GM12878 (cell line): Measurements from ENCODE around the gene ACACA. TPM values are rescaled to one million over a fixed set of nuclear protein-coding genes. Genes with fewer than 3 reads are reported as not detected.

Experiments used
- ATAC-seq: fragments of 200-7000 bp; cut with Tn5 transposase; 3 replicates; pipeline ENCODE4 v1.9.1; 2020; ENCODE audit warnings: mild to moderate bottlenecking, moderate library complexity
- BruUV-seq: library from RNA; stranded (reverse); fragments of 400-500 nt; replicated peaks from 2 replicates; lab custom pipeline; 2021; lab: Mats Ljungman, UMichigan
- CTCF ChIA-PET: fragments of 300-600 bp; sonication (Branson Sonifier 250); formaldehyde crosslinking; extraction: SDS; loops from one replicate; lab custom pipeline; 2021; ENCODE audit warnings: inconsistent platforms; lab: Yijun Ruan, JAX
- POLR2A ChIA-PET: fragments of 350-600 bp; formaldehyde crosslinking; extraction: SDS; loops from one replicate; lab custom pipeline; 2021; ENCODE audit warnings: inconsistent platforms; lab: Charles Lee
- RAD21 ChIA-PET: fragments of 300-600 bp; sonication (Branson Sonifier 250); formaldehyde crosslinking; loops from one replicate; lab custom pipeline; 2023; ENCODE audit warnings: antibody characterized with exemption; ENCODE audit not compliant: unreplicated experiment; lab: Charles Lee
- SMC1A ChIA-PET: fragments of 300-600 bp; sonication (Branson Sonifier 250); formaldehyde crosslinking; loops from one replicate; lab custom pipeline; 2023; ENCODE audit not compliant: unreplicated experiment, uncharacterized antibody; lab: Charles Lee
- DNase-seq: peaks from one replicate; pipeline ENCODE4 v3.0.0-alpha.2; 2011; ENCODE audit warnings: low read depth, low spot score
- FAIRE-seq: peaks from 3 replicates; lab custom pipeline; 2011; peaks lifted over from hg19 to GRCh38; lab: Jason Lieb, UNC
- H2AFZ ChIP-seq: 2 replicates; pipeline ENCODE4 v1.6.0; 2011; ENCODE audit warnings: low read depth, low read length, control low read depth; ENCODE audit not compliant: control insufficient read depth
- H3K27ac ChIP-seq: 2 replicates; pipeline ENCODE4 v1.5.1; 2011; ENCODE audit warnings: control low read depth; ENCODE audit not compliant: control insufficient read depth, insufficient read depth
- H3K27me3 ChIP-seq, 2 experiments: replicated peaks in 1 of 2; 2 replicates each; pipeline versions ENCODE4 v1.6.0 to v1.6.1; 2011; ENCODE audit warnings: low read length in 1 of 2; ENCODE audit not compliant: control insufficient read depth in 2 of 2, insufficient read depth in 2 of 2
- H3K36me3 ChIP-seq, 2 experiments: 2 replicates each; pipeline ENCODE4 v1.5.1; 2011; ENCODE audit warnings: low read length in 1 of 2; ENCODE audit not compliant: control insufficient read depth in 2 of 2, insufficient read depth in 2 of 2
- H3K4me1 ChIP-seq: 2 replicates; pipeline ENCODE4 v1.6.1; 2011; ENCODE audit warnings: mild to moderate bottlenecking, low read length, moderate library complexity, mixed read lengths; ENCODE audit not compliant: control insufficient read depth, insufficient read depth
- H3K4me2 ChIP-seq: 2 replicates; pipeline ENCODE4 v1.6.0; 2011; ENCODE audit warnings: control low read depth; ENCODE audit not compliant: control insufficient read depth, insufficient read depth
- H3K4me3 ChIP-seq: fragments of 200-600 bp; sonication (generic); 2 replicates; pipeline ENCODE4 v1.5.1; 2016
- H3K79me2 ChIP-seq: 2 replicates; pipeline ENCODE4 v1.6.0; 2011; ENCODE audit warnings: low read length; ENCODE audit not compliant: control insufficient read depth, insufficient read depth
- H3K9ac ChIP-seq: 2 replicates; pipeline ENCODE4 v1.8.0; 2011; ENCODE audit warnings: low read length, control low read depth, mixed read lengths; ENCODE audit not compliant: control insufficient read depth, insufficient read depth
- H3K9me3 ChIP-seq: replicated peaks from 3 replicates; pipeline ENCODE4 v1.5.1; 2011; ENCODE audit warnings: mild to moderate bottlenecking, low read length; ENCODE audit not compliant: control insufficient read depth, insufficient read depth
- H4K20me1 ChIP-seq: 2 replicates; pipeline ENCODE4 v1.6.0; 2011; ENCODE audit not compliant: control insufficient read depth, insufficient read depth
- BMI1 ChIP-seq: fragments of 450-650 bp; IDR thresholded peaks from 2 replicates; pipeline ENCODE4 v1.6.1; 2016; ENCODE audit warnings: mild to moderate bottlenecking, moderate library complexity, borderline replicate concordance
- CEBPB ChIP-seq, 2 experiments: fragments of 150-350 bp in 1 of 2; IDR thresholded peaks; 2 replicates each; pipeline ENCODE4 v1.6.1; 2012 to 2014; ENCODE audit warnings: low read depth in 2 of 2, low read length in 2 of 2, borderline replicate concordance in 1 of 2, inconsistent platforms in 1 of 2
- HDAC2 ChIP-seq: fragments of 200-600 bp; sonication (generic); IDR thresholded peaks from 2 replicates; pipeline ENCODE4 v1.6.1; 2017
- NFXL1 ChIP-seq: fragments of 450-650 bp; IDR thresholded peaks from 2 replicates; pipeline ENCODE4 v1.6.1; 2017; ENCODE audit warnings: antibody characterized with exemption, mild to moderate bottlenecking, borderline replicate concordance
- POLR2A ChIP-seq: IDR thresholded peaks from 2 replicates; pipeline ENCODE4 v1.6.1; 2011; ENCODE audit warnings: low read depth, mild to moderate bottlenecking, low read length
- POLR2AphosphoS2 ChIP-seq: IDR thresholded peaks from 2 replicates; pipeline ENCODE4 v1.6.1; 2011; ENCODE audit warnings: low read depth, mild to moderate bottlenecking, low read length, improper control_type of control experiment, moderate library complexity
- RELA ChIP-seq: fragments of 450-650 bp; IDR thresholded peaks from 2 replicates; pipeline ENCODE4 v1.8.0; 2014; ENCODE audit warnings: borderline replicate concordance; ENCODE audit not compliant: partially characterized antibody
- SMC3 ChIP-seq: IDR thresholded peaks from 2 replicates; pipeline ENCODE4 v1.6.1; 2011; ENCODE audit warnings: low read length, improper control_type of control experiment, borderline replicate concordance
- USF2 ChIP-seq: IDR thresholded peaks from 2 replicates; pipeline ENCODE4 v1.6.1; 2011; ENCODE audit warnings: low read depth, low read length, improper control_type of control experiment, borderline replicate concordance
- ZSCAN29 ChIP-seq: fragments of 450-650 bp; IDR thresholded peaks from 2 replicates; pipeline ENCODE4 v1.6.1; 2017; ENCODE audit warnings: mild to moderate bottlenecking, moderate library complexity
- WGBS: methylation state at CpG from one replicate; pipeline ENCODE4 v1.1.6; 2016; ENCODE audit warnings: low lambda C conversion rate; ENCODE audit not compliant: insufficient replicate concordance, insufficient coverage; ENCODE audit errors: missing lambda C conversion rate; 5-methylcytosine and 5-hydroxymethylcytosine counted together
- in situ Hi-C: fragments of 300-500 bp; cut with MboI; formaldehyde crosslinking; loops from 9 replicates; pipeline ENCODE4 v1.14.3; 2018; ENCODE audit warnings: mixed read lengths
- intact Hi-C: fragments of 100-400 bp; cut with micrococcal nuclease; formaldehyde crosslinking; loops from one replicate; pipeline ENCODE4 v1.14.2; 2022; ENCODE audit not compliant: unreplicated experiment
- polyA plus RNA-seq, 11 experiments: library from polyadenylated mRNA; depleted of rRNA in 4 of 11; unstranded in 6 of 11; stranded (reverse) in 5 of 11; fragments of >200 nt; fragmentation: Nextera tagmentation in 4 of 11; fragmentation: Illumina TruSeq in 1 of 11; extraction: Ambion mirVana in 4 of 11; extraction: Trizol in 1 of 11; gene quantifications; 1 replicate in 1 of 11; 2 replicates in 10 of 11; pipeline versions ENCODE4 v1.2.1 to v1.2.3, GENCODE V29; 2011 to 2016; ENCODE audit warnings: inconsistent platforms in 2 of 11, missing spikeins in 2 of 11, low read depth in 1 of 11
- total RNA-seq, 4 experiments: library from RNA; depleted of rRNA in 3 of 4; stranded (reverse); fragments of >200 nt in 3 of 4; fragmentation: Illumina TruSeq in 1 of 4; extraction: Trizol in 1 of 4; gene quantifications; 2 replicates each; pipeline versions ENCODE4 v1.2.1 to v1.2.3, GENCODE V29; 2013 to 2021

Gene ACACA
- total and polyA plus RNA-seq, 10 of the 15 experiments (the other 5 are each of a cell fraction or from before 2014, with no cell fraction given), result 12.9 to 74.2 (median 32.0) TPM

GRCh38 chr17:37368577-37368976 lies 38.1 kb downstream of the ACACA start:
- H3K79me2 ChIP-seq, result no peaks in the 10 kb centered on the region
- 34% methylated on average over 3 of the region's 3 CpGs for WGBS
- SMC1A ChIA-PET, result interaction anchor here (1.2 kb wide), 1 partner anchor 40 kb away, joined by 3 read pairs; no protein-coding TSS in a partner anchor
- intact Hi-C loops (no loop called here), in situ Hi-C loops (loop anchor here (10.0 kb wide), 1 partner anchor 764 kb away; the partner anchor contains the start of gene MRM1)
- H3K27ac ChIP-seq, result no peak overlapping the region
- CTCF ChIA-PET, result interaction anchor here (1.3 to 1.9 kb wide), 2 partner anchors 29 to 448 kb away, joined by 3 to 9 read pairs; no protein-coding TSS in a partner anchor
- no peak for DNase-seq
- no peaks in the 10 kb centered on the region for H3K9me3 ChIP-seq
- H3K4me2 ChIP-seq, result no peak overlapping the region
- RAD21 ChIA-PET, result interaction anchor here (0.9 to 1.6 kb wide), 2 partner anchors 23 to 30 kb away, joined by 5 to 7 read pairs; no protein-coding TSS in a partner anchor
- FAIRE-seq, result no peak
- BruUV-seq, result no TSS peak
- no peak overlapping the region for H2AFZ ChIP-seq
- no peak overlapping the region for H3K4me3 ChIP-seq
- ATAC-seq, result no peak
- H3K36me3 ChIP-seq, result no peaks in the 10 kb centered on the region
- no peak overlapping the region for H3K9ac ChIP-seq
- no peaks in the 10 kb centered on the region for H3K27me3 ChIP-seq
- no peak for TF ChIP-seq POLR2AphosphoS2
- no peak for TF ChIP-seq USF2
- TF ChIP-seq ZSCAN29, result no peak
- TF ChIP-seq SMC3, result no peak
- TF ChIP-seq CEBPB (IDR thresholded peaks at IDR 0.05; ENCODE audit: borderline replicate concordance in 1 of 2, low read depth in 2 of 2, low read length in 2 of 2), result no peak
- TF ChIP-seq BMI1, result no peak
- no peak for TF ChIP-seq NFXL1
- TF ChIP-seq POLR2A, result no peak
- no peak for TF ChIP-seq HDAC2
- TF ChIP-seq RELA, result no peak
- no peaks in the 10 kb centered on the region for H4K20me1 ChIP-seq
- H3K4me1 ChIP-seq, result no peaks in the 10 kb centered on the region
- POLR2A ChIA-PET, result no interaction called here
